Muscle layer of colon (tissue), 2 donors: ENCODE results near the gene RBM23.

ENCODE experiments used
- H3K27ac ChIP-seq: one replicate; pipeline ENCODE4 v1.7.0; 2013; ENCODE audit warnings: low read depth, mild to moderate bottlenecking, low read length, moderate library complexity
- H3K27me3 ChIP-seq, 2 donors: one replicate each; pipeline ENCODE4 v1.7.0; 2013; ENCODE audit warnings: low read length in 2 of 2, mild to moderate bottlenecking in 2 of 2; ENCODE audit not compliant: insufficient read depth in 2 of 2, control insufficient read depth in 1 of 2
- H3K36me3 ChIP-seq: one replicate; pipeline ENCODE4 v1.7.0; 2013; ENCODE audit warnings: mild to moderate bottlenecking, low read length; ENCODE audit not compliant: insufficient read depth
- H3K4me1 ChIP-seq: one replicate; pipeline ENCODE4 v1.7.0; 2013; ENCODE audit warnings: mild to moderate bottlenecking, low read length; ENCODE audit not compliant: insufficient read depth
- H3K4me3 ChIP-seq, 2 donors: one replicate each; pipeline ENCODE4 v1.7.0; 2013; ENCODE audit warnings: low read length in 2 of 2, low read depth in 1 of 2, mild to moderate bottlenecking in 1 of 2, moderate library complexity in 1 of 2
- H3K9ac ChIP-seq: one replicate; pipeline ENCODE4 v1.7.0; 2013; ENCODE audit warnings: low read length
- H3K9me3 ChIP-seq: one replicate; pipeline ENCODE4 v1.7.0; 2013; ENCODE audit warnings: mild to moderate bottlenecking, low read length
- donor health status: abdominal sarcoma.
- donor health status: Adenocarcinoma of cecum.

The RBM23 gene

GRCh38 chr14:22910916-22911315, 8.0 kb downstream of the RBM23 start:
- Histone ChIP-seq H3K27ac (no peak overlapping the region), H3K9me3 (no peaks in the 10 kb centered on the region), H3K4me1 (no peaks in the 10 kb centered on the region), H3K4me3 (no peak overlapping the region), H3K36me3 (peaks cover 38% of the 10 kb centered on the region), H3K27me3 (no peaks in the 10 kb centered on the region), H3K9ac (no peak overlapping the region)

- Histone ChIP-seq H3K36me3 (peaks cover 62% of the 10 kb centered on the region), H3K27me3 (no peaks in the 10 kb centered on the region), H3K9ac (no peak overlapping the region), H3K4me1 (no peaks in the 10 kb centered on the region), H3K27ac (no peak overlapping the region), H3K9me3 (no peaks in the 10 kb centered on the region), H3K4me3 (no peak overlapping the region)
Observed at GRCh38 chr14:22908601-22909000, 10.3 kb downstream of the RBM23 start.

GRCh38 chr14:22907429-22907828, 11.5 kb downstream of the RBM23 start:
- Histone ChIP-seq H3K9ac (no peak overlapping the region), H3K9me3 (no peaks in the 10 kb centered on the region), H3K27me3 (no peaks in the 10 kb centered on the region), H3K4me1 (no peaks in the 10 kb centered on the region), H3K36me3 (peaks cover 72% of the 10 kb centered on the region), H3K4me3 (no peak overlapping the region), H3K27ac (no peak overlapping the region)

- H3K9ac ChIP-seq = no peak overlapping the region
- no peaks in the 10 kb centered on the region for H3K9me3 ChIP-seq
- H3K4me3 ChIP-seq = no peak overlapping the region
- H3K27ac ChIP-seq = no peak overlapping the region
- no peaks in the 10 kb centered on the region for H3K27me3 ChIP-seq
- H3K4me1 ChIP-seq = no peaks in the 10 kb centered on the region
- peaks cover 81% of the 10 kb centered on the region for H3K36me3 ChIP-seq
Observed at GRCh38 chr14:22906073-22906472, 12.9 kb downstream of the RBM23 start.

GRCh38 chr14:22905627-22906026, 13.3 kb downstream of the RBM23 start:
- Histone ChIP-seq H3K4me1 (no peaks in the 10 kb centered on the region), H3K9me3 (no peaks in the 10 kb centered on the region), H3K36me3 (peaks cover 84% of the 10 kb centered on the region), H3K9ac (no peak overlapping the region), H3K27ac (no peak overlapping the region), H3K27me3 (no peaks in the 10 kb centered on the region), H3K4me3 (no peak overlapping the region)

GRCh38 chr14:22903742-22904087, 15.2 kb downstream of the RBM23 start:
- H3K9me3 ChIP-seq = no peaks in the 10 kb centered on the region
- peaks cover 13% of the 10 kb centered on the region for H3K4me1 ChIP-seq
- no peak overlapping the region for H3K9ac ChIP-seq
- H3K36me3 ChIP-seq = peaks cover 74% of the 10 kb centered on the region
- H3K27ac ChIP-seq = no peak overlapping the region
- no peak overlapping the region for H3K4me3 ChIP-seq
- H3K27me3 ChIP-seq = no peaks in the 10 kb centered on the region

GRCh38 chr14:22901799-22902198, 17.1 kb downstream of the RBM23 start:
- H3K9me3 ChIP-seq = no peaks in the 10 kb centered on the region
- H3K9ac ChIP-seq = no peak overlapping the region
- no peaks in the 10 kb centered on the region for H3K27me3 ChIP-seq
- no peak overlapping the region for H3K27ac ChIP-seq
- peaks cover 60% of the 10 kb centered on the region for H3K36me3 ChIP-seq
- H3K4me1 ChIP-seq = peaks cover 22% of the 10 kb centered on the region
- no peak overlapping the region for H3K4me3 ChIP-seq

GRCh38 chr14:22900081-22900799, 18.7 kb downstream of the RBM23 start:
- Histone ChIP-seq H3K4me1 (peaks cover 22% of the 10 kb centered on the region), H3K9me3 (no peaks in the 10 kb centered on the region), H3K27ac (peak overlapping the region; percentile 39), H3K27me3 (no peaks in the 10 kb centered on the region), H3K36me3 (peaks cover 45% of the 10 kb centered on the region), H3K4me3 (no peak overlapping the region), H3K9ac (no peak overlapping the region)

- Histone ChIP-seq H3K27ac (no peak overlapping the region), H3K4me3 (no peak overlapping the region), H3K9ac (no peak overlapping the region), H3K27me3 (no peaks in the 10 kb centered on the region), H3K9me3 (no peaks in the 10 kb centered on the region), H3K4me1 (peaks cover 22% of the 10 kb centered on the region), H3K36me3 (peaks cover 27% of the 10 kb centered on the region)
Observed at GRCh38 chr14:22898302-22899090, 20.5 kb downstream of the RBM23 start.

GRCh38 chr14:22897357-22897756, 21.6 kb downstream of the RBM23 start:
- H3K4me3 ChIP-seq = no peak overlapping the region
- no peak overlapping the region for H3K9ac ChIP-seq
- H3K27me3 ChIP-seq = no peaks in the 10 kb centered on the region
- no peaks in the 10 kb centered on the region for H3K9me3 ChIP-seq
- H3K27ac ChIP-seq = no peak overlapping the region
- peaks cover 22% of the 10 kb centered on the region for H3K4me1 ChIP-seq
- peaks cover 17% of the 10 kb centered on the region for H3K36me3 ChIP-seq

GRCh38 chr14:22896760-22897159, 22.2 kb downstream of the RBM23 start:
- peaks cover 11% of the 10 kb centered on the region for H3K36me3 ChIP-seq
- H3K9ac ChIP-seq = no peak overlapping the region
- no peaks in the 10 kb centered on the region for H3K9me3 ChIP-seq
- H3K4me3 ChIP-seq = no peak overlapping the region
- no peaks in the 10 kb centered on the region for H3K27me3 ChIP-seq
- H3K27ac ChIP-seq = no peak overlapping the region
- H3K4me1 ChIP-seq = peaks cover 22% of the 10 kb centered on the region

GRCh38 chr14:22896356-22896755, 22.6 kb downstream of the RBM23 start:
- no peaks in the 10 kb centered on the region for H3K27me3 ChIP-seq
- H3K27ac ChIP-seq = no peak overlapping the region
- no peak overlapping the region for H3K4me3 ChIP-seq
- H3K9ac ChIP-seq = no peak overlapping the region
- H3K36me3 ChIP-seq = peaks cover 7% of the 10 kb centered on the region
- no peaks in the 10 kb centered on the region for H3K9me3 ChIP-seq
- H3K4me1 ChIP-seq = peaks cover 22% of the 10 kb centered on the region
